Pons (tissue), 1 donor: Measurements from ENCODE around the gene CSGALNACT2.
"Not testable (repeated sequence)": the region's sequence is repeated elsewhere in the genome, so short reads cannot be mapped to it uniquely, and the experiment has no call there.

Experiments used
- DNase-seq: peaks from one replicate; pipeline ENCODE4 v3.0.0-alpha.2; 2016; ENCODE audit warnings: low spot score

CSGALNACT2 gene

GRCh38 chr10:43217563-43218205, 79.4 kb downstream of the CSGALNACT2 start:
- no peak for DNase-seq

GRCh38 chr10:43218206-43218950, 80.1 kb downstream of the CSGALNACT2 start:
- peak; percentile 57 for DNase-seq

GRCh38 chr10:43218951-43219837, 80.9 kb downstream of the CSGALNACT2 start:
- no peak for DNase-seq

- no peak for DNase-seq
Measured at GRCh38 chr10:43219848-43220247, 81.6 kb downstream of the CSGALNACT2 start.

GRCh38 chr10:43220251-43220650, 82.0 kb downstream of the CSGALNACT2 start:
- DNase-seq = not testable (repeated sequence)

- no peak for DNase-seq
Measured at GRCh38 chr10:43220657-43221418, 82.6 kb downstream of the CSGALNACT2 start.

GRCh38 chr10:43221419-43222209, 83.4 kb downstream of the CSGALNACT2 start:
- no peak for DNase-seq

- no peak for DNase-seq
Measured at GRCh38 chr10:43222210-43222720, 84.0 kb downstream of the CSGALNACT2 start.

- no peak for DNase-seq
Measured at GRCh38 chr10:43223056-43223455, 84.8 kb downstream of the CSGALNACT2 start.

GRCh38 chr10:43224321-43224720, 86.1 kb downstream of the CSGALNACT2 start:
- DNase-seq = no peak

GRCh38 chr10:43225004-43225786, 87.0 kb downstream of the CSGALNACT2 start:
- DNase-seq = no peak

GRCh38 chr10:43225787-43226153, 87.5 kb downstream of the CSGALNACT2 start:
- DNase-seq = no peak

GRCh38 chr10:43226441-43226840, 88.2 kb downstream of the CSGALNACT2 start:
- DNase-seq = no peak

GRCh38 chr10:43226851-43227845, 88.9 kb downstream of the CSGALNACT2 start:
- DNase-seq = no peak

- no peak for DNase-seq
Measured at GRCh38 chr10:43227911-43228782, 89.9 kb downstream of the CSGALNACT2 start.

GRCh38 chr10:43228783-43229207, 90.5 kb downstream of the CSGALNACT2 start:
- no peak for DNase-seq

- no peak for DNase-seq
Measured at GRCh38 chr10:43229208-43230061, 91.2 kb downstream of the CSGALNACT2 start.
